Fibroblast of skin of back (primary cell): Measurements from ENCODE around the gene MLC1.

Experiments
- DNase-seq: peaks from one replicate; pipeline ENCODE4 v3.0.0-alpha.2; 2013

MLC1 gene

GRCh38 chr22:50058061-50058905 lies 26.9 kb downstream of the MLC1 start, which contains the start of gene TTLL8:
TTLL8 (minus strand) TSS chr22:50058298.
- no peak for DNase-seq

DNA sequence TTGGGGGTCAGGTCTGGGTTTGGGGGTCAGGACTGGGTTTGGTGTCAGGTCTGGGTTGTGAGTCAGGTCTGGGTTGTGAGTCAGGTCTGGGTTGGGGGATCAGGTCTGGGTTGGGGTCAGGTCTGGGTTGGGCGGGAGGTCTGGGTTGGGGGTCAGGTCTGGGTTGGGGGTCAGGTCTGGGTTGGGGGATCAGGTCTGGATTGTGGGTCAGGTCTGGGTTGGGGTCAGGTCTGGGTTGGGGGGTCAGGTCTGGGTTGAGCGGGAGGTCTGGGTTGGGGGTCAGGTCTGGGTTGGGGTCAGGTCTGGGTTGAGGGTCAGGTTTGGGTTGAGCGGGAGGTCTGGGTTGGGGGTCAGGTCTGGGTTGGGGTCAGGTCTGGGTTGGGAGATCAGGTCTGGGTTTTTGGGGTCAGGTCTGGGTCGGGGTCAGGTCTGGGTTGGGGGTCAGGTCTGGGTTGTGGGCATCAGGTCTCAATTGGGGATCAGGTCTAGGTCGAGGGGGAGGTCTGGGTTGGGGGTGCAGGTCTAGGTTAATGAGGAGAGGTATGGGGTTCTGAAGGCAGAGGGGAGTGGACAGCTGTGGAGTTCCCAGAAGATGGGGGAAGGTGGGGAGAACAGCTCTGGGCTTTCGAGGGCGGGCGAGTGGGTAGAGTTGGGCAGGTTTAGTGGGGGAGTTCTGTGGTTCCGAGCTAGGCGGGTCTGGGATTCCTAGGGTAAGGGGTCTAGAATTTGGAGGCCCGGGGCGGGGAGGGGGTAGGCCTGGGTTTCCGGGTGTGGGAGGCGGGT lies 27.8 kb downstream of the MLC1 start:
- no peak for DNase-seq

GRCh38 chr22:50056214-50056972 lies 28.8 kb downstream of the MLC1 start:
- no peak for DNase-seq

DNA sequence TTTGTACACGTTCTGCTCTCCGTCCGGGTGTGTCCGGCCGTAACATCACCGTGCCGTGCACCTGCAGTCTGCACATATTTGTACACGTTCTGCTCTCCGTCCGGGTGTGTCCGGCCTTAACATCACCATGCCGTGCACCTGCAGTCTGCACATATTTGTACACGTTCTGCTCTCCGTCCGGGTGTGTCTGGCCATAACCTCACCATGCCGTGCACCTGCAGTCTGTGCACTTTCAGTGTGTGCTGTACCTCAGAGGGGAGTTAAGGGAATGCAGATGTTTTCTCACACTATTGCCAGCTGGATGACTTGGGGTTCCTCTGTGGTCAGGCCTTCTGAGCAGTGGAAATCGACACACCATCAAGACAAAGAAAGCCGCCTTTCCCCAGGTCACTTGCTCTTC lies 31.4 kb downstream of the MLC1 start:
- no peak for DNase-seq

GRCh38 chr22:50051930-50052329 lies 33.3 kb downstream of the MLC1 start:
- DNase-seq = no peak

- no peak for DNase-seq
Measured at GRCh38 chr22:50049299-50050195, 35.7 kb downstream of the MLC1 start.

DNA sequence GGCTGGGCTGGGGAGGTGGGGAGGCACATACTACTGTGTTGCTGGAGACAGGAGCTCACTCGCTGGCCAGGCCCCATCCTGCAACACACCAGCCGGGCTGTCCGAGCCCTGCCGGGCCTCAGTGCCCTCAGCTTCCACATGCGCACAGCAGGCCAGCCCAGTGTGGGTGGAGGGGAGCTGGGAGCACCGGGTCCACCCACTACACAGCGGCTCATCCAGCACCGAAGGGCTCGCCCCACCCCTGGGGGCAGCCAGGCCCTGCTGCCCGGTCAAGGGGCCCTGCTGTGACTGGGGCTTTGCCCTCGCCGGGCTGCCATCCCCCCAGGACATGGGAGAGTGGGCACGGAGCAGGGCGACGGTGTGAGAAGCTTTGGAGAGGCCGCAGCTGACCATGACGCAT lies 36.4 kb downstream of the MLC1 start:
- DNase-seq = no peak

GRCh38 chr22:50048061-50048765 lies 37.0 kb downstream of the MLC1 start:
- DNase-seq = no peak

GRCh38 chr22:50047346-50047745 lies 37.9 kb downstream of the MLC1 start:
- DNase-seq = no peak

- no peak for DNase-seq
Measured at GRCh38 chr22:50046481-50047245, 38.6 kb downstream of the MLC1 start.

- no peak for DNase-seq
Measured at GRCh38 chr22:50046019-50046415, 39.2 kb downstream of the MLC1 start.

GRCh38 chr22:50045211-50046018 lies 39.8 kb downstream of the MLC1 start:
- no peak for DNase-seq

- DNase-seq = no peak
Measured at GRCh38 chr22:50044485-50045118, 40.6 kb downstream of the MLC1 start.

DNA sequence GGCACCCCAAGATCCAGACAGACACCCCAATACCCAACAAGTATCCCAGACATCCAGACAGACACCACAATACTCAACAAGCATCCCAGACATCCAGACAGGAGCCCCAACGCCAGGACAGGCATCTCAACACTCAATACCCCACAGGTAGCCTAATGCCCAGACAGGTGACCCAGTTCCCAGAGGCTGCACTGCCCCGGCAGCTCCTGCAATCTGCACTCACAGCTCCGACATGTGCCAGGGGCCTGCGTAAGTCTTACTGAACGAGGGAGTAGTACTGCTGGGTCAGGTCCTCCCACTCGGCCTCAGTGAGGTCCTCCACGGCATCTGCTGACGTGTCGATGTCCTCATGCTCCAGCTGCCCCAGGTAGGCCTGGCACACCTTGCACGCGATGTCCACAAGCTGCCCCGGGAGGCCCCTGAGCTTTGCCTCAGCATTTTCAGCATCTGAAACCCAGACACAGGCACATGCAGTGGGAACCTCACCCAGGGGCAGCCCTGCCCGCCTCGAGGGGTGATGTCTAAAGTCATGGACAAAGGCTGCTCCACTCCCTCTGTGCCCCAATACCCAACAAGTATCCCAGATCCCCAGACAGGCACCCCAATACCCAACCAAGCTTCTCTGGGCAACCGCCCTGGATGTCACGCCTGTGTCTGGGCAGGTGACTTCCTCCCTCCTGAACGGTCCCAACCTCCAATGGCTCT lies 43.7 kb downstream of the MLC1 start:
- DNase-seq = no peak

DNA sequence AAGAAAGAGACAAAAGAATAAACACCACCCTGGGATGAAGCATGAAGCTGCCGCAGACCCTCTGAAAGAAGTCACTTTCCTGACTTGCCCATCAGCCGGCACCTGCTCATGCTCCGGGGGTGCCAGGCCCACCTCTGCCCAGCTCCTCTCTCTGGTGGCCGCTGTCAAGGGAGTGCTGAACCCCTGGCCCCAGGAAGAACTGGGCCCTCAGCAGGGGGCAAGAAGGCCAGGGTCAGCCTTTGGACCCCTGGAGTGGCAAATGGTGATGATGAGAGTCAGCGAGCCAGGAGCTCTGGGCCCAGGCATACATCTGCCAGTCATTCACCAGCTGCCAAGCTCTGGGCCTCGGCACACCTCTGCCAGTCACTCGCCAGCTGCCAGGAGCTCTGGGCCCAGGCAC lies 44.5 kb downstream of the MLC1 start:
- no peak for DNase-seq

GRCh38 chr22:50039669-50040443 lies 45.4 kb downstream of the MLC1 start:
- no peak for DNase-seq

DNA sequence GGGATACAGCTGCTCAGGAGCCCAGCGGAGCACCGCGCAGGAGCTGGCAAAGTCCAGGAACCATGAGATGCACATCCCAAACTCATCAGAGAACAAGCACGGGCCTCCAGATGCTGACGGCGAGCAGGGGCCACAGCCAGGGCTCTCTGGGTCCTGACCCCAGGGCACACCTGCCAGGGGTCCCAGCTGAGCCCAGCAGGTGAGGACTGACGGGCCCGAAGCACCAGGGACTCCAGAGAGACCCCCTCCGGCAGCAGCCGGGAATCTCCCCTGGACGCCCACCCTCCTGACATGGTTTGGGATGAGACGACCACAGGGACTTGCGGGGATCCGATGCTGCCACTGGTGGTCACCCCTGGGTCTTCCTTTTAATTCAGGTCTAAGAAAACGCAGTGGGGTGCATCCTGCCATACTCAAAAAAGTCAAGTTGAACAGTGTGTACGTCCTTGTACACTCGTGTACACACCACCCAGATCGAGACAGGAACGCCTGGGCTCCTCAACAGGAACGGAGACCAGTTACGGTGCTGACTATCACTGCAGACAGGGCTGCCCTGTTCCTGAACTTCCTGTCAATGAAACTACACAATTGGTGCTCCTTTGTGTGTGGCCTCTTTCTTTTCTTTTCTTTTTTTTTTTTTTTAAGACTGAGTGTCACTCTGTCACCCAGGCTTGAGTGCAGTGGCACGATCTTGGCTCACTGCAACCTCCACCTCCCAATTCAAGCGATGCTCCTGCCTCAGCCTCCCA lies 49.1 kb downstream of the MLC1 start:
- DNase-seq = no peak
